ENCODE results near the gene TPCN1. TPM values are rescaled to one million over a fixed set of nuclear protein-coding genes. Genes with fewer than 3 reads are reported as not detected.

The TPCN1 gene
- total RNA-seq, 1 donor from 2014 or later, result 128 TPM

DNA sequence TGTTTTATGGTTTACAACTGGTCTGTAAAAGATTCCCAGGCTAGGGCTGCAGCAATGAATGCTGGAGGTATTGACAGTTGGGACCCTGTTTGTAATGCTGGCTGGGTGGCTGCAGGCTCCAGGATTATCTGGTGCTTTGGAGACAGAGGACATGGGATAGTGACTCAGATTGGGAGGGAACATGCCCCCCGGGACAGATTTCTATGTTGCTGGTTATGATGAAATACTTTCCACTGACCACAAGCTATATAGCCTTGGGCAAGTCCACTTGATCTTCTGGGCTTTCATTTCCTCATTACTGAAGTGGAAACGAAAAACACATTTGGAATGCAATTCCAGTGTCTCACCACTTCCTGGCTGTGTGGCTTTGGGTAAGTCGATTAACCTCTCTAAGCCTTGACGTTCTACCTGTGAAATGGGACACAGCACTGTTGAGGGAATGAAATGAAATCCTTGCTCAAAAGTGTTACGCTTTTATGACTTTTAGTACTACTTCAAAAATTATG lies 6.3 kb upstream of the TPCN1 start:
- intact Hi-C loops (cut with DNase I), result no loop called here
- ATAC-seq (ENCODE audit: poor library complexity) (peak; percentile 95), DNase-seq (peak; percentile 76)

GRCh38 chr12:113216027-113216426 lies 5.2 kb upstream of the TPCN1 start:
- intact Hi-C loops (cut with DNase I), result no loop called here
- ATAC-seq (ENCODE audit: poor library complexity) (no peak), DNase-seq (no peak)

- intact Hi-C loops (cut with DNase I), result loop anchor here (10.0 kb wide), 1 partner anchor 54 kb away; no protein-coding TSS in a partner anchor
- no peak for DNase-seq
- ATAC-seq (ENCODE audit: poor library complexity), result no peak
These were observed 577 bp upstream of the TPCN1 start for GRCh38 chr12:113220593-113221180.

DNA sequence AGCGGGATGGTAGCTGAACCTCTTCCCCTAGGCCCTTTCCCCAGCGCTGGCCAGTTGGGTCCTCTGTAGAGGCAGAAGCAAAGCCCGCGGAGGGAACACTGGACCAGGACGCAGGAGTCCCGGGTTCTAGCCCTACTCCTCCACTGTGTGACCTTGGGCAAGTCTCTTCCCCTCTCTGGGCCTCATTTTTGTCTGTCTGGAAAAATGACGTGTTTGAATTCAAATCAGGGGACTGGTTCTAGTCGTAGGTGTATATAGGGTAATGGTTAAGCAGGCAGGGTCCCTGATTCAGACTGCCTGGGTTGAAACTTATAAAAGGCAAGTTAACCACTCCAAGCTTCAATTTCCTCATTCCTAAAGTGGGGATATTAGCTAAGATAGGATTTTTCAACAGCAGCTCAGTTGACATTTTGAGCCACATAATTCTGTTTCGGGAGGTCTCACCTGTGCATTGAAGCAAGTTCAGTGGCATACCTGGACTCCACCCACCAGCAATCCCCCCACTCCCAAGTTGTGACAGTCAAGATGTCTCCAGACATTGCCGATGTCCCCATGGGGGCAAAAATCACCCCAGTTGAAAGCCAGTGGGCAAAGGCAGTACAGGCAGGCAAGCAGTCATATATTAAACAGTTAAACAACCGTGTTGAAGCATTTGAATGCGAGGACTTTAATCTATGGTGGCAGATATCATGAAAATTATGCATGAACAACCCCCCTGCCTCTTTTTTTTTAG lies 899 bp downstream of the TPCN1 start:
- DNase-seq (no peak), ATAC-seq (ENCODE audit: poor library complexity) (no peak)
- intact Hi-C loops (cut with DNase I), result loop anchor here (10.0 kb wide), 1 partner anchor 53 kb away; no protein-coding TSS in a partner anchor

DNA sequence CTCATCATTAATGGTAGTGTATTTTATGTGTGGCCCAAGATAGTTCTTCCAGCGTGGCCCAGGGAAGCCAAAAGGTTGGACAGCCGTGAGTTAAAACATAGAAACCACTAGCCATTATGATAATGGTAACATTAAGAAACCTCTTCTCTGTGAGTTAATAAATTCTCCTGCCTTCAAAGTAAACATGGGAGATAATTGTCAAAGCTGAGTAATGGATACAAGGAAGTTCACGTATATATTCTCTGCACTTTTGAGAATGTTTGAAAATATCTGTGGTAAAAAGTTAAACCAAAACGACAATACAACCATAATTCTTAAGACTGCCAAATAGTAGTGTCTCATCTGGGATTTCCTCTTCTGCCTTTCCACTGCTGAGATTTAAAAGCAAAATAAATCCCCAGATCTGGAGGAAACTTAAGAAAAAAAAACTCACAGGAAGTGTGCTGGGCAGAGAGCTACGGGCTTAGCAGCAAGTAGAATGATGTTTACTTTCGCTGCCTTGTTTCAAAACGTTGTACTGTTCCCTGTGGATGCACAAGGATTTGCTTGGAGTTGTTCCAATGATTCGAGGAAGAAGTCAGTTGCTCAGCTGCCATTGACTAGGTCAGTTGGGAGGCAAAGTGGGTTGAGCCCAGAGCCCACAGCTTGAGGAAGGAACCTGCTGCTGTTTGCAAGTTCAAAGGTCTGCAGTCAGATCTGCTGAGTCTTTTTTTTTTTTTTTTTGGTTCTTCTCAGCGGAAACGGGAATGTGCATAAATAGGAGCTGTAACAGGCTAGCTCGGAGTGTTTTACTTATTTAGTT lies 1.7 kb downstream of the TPCN1 start:
- DNase-seq, result peak; percentile 78
- ATAC-seq (ENCODE audit: poor library complexity), result peak; percentile 30
- intact Hi-C loops (cut with DNase I), result loop anchor here (10.0 kb wide), 1 partner anchor 52 kb away; no protein-coding TSS in a partner anchor

DNA sequence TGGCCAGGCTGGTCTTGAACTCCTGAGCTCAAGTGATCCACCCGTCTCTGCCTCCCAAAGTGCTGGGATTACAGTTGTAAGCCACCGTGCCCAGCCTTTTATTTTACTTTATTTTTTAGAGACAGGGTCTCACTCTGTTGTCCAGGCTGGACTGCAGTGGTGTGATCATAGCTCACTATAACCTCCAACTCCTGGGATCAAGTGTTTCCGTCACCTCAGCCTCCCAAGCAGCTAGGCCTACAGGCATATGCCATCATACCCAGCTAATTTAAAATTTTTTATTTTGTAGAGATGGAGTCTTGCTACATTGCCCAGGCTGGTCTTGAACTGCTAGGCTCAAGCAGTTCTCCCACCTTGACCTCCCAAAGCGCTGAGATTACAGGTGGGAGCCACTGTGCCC lies 3.7 kb downstream of the TPCN1 start:
- intact Hi-C loops (cut with DNase I), result loop anchor here (10.0 kb wide), 1 partner anchor 50 kb away; no protein-coding TSS in a partner anchor
- ATAC-seq (ENCODE audit: poor library complexity), result no peak
- DNase-seq, result no peak

DNA sequence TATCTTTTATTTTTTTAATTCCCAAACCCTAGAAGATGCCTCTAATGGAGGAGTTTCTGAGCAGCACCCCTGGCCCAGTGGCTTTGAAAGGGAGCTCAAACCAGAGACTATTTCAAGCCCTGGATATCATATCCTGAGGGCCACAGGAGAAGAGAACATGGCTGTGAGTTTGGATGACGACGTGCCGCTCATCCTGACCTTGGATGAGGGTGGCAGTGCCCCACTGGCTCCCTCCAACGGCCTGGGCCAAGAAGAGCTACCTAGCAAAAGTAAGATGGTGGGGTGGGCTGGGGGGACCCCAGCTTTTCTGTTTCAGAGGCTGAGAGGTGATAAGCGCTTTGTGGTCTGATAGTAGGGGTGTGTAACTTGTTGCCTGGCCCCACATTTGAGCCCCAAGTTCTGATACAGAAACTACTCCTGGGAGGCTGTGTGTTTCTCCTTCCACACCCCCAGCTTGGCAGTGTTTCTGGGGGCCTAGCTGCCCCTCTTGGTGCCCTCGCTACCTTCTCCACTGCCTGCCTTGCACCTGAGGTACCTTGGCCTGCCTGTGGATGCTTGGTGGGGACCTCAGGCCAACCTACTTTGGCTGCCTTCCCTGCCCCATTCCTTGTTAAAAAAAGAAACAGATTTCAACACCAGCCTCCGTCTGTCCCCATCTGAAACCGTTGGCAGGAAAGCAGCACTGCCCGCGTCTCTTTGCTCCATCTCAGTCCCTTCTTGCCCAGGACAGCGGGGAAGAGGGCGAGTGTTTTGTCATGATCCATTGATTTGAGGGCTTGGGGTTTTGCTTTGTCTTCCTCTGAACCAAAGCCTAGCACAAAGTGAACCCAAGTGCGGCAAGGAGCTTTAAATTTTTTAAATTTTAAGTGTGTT lies 5.7 kb downstream of the TPCN1 start:
- intact Hi-C loops (cut with DNase I), result loop anchor here (10.0 kb wide), 1 partner anchor 48 kb away; no protein-coding TSS in a partner anchor
- peak; percentile 55 for ATAC-seq (ENCODE audit: poor library complexity)
- DNase-seq, result peak; percentile 68

GRCh38 chr12:113227686-113228391 lies 6.6 kb downstream of the TPCN1 start:
- intact Hi-C loops (cut with DNase I), result loop anchor here (10.0 kb wide), 1 partner anchor 47 kb away; no protein-coding TSS in a partner anchor
- no peak for ATAC-seq (ENCODE audit: poor library complexity)
- DNase-seq, result no peak

- ATAC-seq (ENCODE audit: poor library complexity) (peak; percentile 32), DNase-seq (no peak)
- intact Hi-C loops (cut with DNase I), result loop anchor here (10.0 kb wide), 1 partner anchor 46 kb away; no protein-coding TSS in a partner anchor
These were observed 7.2 kb downstream of the TPCN1 start for GRCh38 chr12:113228394-113229028.

- intact Hi-C loops (cut with DNase I), result no loop called here
- ATAC-seq (ENCODE audit: poor library complexity) (peak; percentile 34), DNase-seq (no peak)
These were observed 9.3 kb downstream of the TPCN1 start for GRCh38 chr12:113230315-113231234.

GRCh38 chr12:113231235-113232088 lies 10.2 kb downstream of the TPCN1 start:
- DNase-seq, result no peak
- no peak for ATAC-seq (ENCODE audit: poor library complexity)
- intact Hi-C loops (cut with DNase I), result no loop called here

GRCh38 chr12:113232089-113232839 lies 11.0 kb downstream of the TPCN1 start:
- DNase-seq, result no peak
- intact Hi-C loops (cut with DNase I), result no loop called here
- ATAC-seq (ENCODE audit: poor library complexity), result no peak

DNA sequence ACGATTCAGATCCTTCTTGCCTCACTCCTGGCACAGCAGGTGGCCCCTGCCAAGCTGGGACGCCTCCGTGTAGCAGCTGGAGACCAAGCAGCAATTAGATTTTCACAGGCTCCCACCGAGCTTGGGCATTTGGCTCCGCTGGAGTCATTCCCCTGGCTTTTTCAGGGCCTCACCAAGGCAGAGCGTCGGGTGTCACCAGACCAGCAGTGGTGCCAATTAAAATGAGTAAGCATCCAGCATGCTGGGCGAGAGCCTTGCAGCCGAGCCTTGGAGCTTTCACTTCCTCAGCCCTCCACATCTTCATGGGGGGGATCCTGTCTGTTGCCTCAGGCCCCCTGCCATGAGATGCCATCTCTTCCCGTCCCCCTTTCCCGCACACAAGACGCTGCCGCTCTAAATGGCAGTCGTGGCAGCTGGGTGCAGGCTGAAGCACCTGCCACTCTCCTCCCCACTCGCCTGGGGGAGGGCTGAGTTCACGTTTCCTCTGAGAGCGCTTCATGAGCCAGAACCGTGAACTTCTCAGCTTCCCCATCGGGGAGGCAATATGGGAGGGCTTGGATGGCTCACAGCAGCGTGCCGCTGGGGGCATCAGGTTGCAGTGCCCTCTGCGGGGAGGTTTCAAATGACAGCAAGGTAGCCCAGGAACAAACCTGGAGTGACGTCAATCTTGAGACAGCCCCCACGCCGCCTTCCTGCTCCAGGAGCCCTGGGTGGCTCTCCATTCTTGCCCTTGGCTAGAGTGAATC lies 11.7 kb downstream of the TPCN1 start:
- intact Hi-C loops (cut with DNase I), result no loop called here
- DNase-seq (peak; percentile 67), ATAC-seq (ENCODE audit: poor library complexity) (peak; percentile 47)

GRCh38 chr12:113233967-113234366 lies 12.7 kb downstream of the TPCN1 start:
- no peak for DNase-seq
- no peak for ATAC-seq (ENCODE audit: poor library complexity)
- intact Hi-C loops (cut with DNase I), result no loop called here

Data from Right ventricle myocardium superior (tissue), 1 donor.